Ecto neural progenitor cell (in vitro differentiated cells): ENCODE data around the gene DMPK.

ENCODE experiments used
- DNase-seq: peaks from one replicate; pipeline ENCODE4 v3.0.0-alpha.2; 2018; ENCODE audit warnings: low spot score

Gene DMPK, protein sequence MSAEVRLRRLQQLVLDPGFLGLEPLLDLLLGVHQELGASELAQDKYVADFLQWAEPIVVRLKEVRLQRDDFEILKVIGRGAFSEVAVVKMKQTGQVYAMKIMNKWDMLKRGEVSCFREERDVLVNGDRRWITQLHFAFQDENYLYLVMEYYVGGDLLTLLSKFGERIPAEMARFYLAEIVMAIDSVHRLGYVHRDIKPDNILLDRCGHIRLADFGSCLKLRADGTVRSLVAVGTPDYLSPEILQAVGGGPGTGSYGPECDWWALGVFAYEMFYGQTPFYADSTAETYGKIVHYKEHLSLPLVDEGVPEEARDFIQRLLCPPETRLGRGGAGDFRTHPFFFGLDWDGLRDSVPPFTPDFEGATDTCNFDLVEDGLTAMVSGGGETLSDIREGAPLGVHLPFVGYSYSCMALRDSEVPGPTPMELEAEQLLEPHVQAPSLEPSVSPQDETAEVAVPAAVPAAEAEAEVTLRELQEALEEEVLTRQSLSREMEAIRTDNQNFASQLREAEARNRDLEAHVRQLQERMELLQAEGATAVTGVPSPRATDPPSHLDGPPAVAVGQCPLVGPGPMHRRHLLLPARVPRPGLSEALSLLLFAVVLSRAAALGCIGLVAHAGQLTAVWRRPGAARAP

DNA sequence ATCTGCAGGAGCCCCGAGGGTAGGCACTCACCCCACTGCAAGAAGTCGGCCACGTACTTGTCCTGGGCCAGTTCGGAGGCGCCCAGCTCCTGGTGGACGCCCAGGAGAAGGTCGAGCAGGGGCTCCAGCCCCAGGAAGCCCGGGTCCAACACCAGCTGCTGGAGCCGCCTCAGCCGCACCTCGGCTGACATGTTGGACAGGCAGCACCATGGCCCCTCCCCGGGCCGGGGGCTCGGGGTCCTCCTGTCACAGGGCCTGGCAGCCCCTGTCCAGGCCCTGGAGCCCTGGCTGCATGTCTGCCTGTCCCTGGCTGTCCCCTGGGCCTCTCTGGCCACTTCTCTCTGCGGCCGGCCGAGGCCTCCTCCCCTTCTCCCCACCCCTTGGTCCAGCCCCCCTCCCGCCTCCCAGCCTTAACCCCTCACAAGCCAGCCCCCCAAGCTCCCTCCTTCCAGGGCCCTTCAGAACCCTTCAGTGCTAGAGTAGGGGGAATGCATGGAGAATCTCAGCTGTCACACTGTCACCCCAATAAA, at the start of gene DMPK:
TSS of gene DMPK (minus strand) at position 329 of the 530 bp plus-strand sequence. CDS start at position 191, 138 bp downstream.
- no peak for DNase-seq

DNA sequence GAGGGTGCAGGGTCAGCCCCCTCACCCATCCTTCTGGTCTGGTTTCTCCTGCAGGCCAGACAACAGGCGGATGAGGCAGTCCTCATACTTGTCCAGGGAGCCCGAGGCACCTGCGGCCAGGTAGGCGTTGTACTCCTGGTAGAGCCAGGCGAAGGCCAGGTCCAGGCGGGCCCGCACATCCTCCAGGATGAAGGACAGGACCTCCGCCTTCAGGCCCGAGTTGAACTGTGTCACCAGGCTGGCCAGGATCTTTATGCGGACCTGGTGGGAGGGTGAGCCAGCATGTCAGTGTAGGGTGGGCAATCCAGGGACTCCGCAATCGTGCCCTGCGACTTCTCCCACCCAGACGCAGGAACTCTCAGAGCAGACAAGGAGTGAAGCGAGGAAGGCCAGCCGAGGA, 46.7 kb upstream of the DMPK start:
- DNase-seq: no peak

DNA sequence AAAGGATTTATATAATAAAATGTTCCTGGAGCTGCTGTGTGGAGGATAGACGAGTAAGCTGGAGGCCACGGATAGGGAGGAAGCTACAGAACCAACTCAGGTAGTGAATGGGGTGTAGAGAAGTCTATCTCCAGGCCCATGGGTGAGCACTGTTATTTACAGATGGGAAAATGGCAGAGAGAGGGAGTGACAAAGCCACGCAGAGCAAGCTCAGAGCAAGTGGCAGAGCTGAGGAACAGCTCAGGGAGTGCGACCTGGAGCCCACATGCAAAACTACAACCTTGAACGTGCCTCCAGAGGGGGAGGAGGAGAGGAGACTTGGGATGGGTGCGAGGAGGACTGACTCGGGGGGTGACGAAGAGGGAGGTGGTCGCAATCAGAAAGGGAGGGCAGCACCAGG, 46.2 kb upstream of the DMPK start:
- no peak for DNase-seq

DNA sequence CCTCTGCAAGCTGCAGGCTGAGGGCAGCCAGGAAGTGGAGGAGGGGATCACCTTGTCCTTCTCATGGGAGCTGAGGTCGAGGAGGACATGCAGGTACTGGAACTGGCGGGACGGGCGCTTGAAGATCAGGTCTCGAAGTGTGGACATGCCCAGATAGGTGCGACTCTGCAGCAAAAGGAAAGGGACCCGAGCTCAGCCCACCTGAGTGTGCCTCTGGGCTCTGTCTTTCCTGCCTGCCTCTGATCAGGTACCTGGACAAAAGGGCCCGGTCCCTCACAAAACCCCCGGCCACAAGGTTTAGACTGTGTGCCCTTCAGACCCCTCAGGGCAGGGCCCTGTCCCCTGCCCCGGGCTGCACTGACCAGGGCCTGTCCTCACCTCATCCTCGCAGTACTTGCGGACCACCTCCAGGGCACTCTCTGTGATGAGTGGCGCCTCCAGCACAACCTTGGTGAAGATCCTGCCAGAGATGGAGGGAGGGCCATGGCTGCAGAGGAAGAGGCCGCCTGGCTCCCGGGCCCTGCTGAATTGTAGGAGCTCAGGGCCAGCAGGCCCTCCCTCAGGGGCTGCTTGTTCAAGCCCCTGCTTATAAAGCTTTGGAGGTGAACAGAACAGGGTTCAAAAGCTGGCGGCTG, 45.3 kb upstream of the DMPK start:
- DNase-seq: no peak

DNA sequence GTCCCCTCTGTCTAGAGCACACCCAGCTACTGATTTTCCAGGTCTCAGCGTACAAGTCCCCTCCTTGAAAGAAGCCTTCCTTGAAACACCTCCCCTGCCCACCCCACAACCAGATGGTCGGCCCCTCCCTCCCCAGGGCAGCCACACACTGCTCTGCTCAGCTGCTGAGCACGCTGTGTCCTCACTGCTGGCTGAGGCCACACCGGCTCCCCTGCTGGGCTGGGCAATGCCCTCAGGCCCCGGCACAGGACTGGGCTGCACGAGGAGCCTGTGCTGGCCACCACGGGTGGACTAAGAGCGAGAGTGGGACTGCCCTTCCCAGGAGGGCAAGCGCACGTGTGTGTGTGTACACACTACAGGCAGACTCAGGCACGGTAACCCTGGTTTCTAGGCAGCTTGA, 44.6 kb upstream of the DMPK start:
- DNase-seq: no peak

DNA sequence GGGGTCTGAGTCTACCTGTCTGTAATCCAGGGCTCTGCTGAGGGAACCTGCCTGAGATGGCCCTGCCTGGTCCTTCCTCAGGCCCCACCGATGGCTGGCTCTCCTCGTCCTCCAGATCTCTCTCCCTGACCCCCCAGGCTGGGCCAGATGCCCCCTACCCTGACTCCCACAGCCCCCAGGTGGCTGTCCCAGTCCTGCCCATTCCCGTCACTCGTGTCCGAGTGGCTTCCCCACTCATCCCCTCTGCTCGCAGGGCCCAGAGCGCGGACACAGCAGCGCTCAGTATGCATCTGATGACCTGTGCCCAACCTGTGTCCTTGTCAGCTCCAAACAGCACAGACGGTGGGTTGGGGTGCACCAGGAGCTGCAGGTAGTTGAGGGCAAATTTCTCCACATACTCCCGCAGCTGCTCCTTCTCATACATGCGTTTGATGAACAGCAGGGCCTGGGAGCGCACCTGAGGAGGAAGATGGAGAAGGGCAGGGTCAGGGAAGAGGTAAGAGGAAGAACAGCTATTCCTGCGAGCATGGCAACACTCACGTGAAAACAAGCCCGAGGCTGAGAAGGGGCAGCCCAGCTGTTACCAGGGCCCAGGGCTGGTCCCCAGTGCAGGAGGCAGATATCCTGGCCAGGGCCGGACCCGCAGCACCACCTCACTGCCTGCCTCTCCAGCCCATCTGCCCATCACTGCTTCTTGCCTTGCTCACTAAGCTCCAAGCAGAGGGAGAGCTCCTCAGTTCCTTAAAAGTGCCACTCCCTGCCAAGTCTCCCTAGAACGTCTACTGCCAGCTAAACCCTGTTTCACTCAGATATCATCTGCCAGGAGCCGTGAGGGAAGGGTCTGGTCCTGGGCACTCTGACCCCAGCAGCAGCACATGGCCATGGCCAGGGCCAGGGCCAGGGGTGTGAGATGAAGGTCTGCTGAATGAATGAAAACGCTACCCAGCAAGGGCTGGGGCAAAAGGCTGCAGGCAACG, 43.9 kb upstream of the DMPK start:
- no peak for DNase-seq

DNA sequence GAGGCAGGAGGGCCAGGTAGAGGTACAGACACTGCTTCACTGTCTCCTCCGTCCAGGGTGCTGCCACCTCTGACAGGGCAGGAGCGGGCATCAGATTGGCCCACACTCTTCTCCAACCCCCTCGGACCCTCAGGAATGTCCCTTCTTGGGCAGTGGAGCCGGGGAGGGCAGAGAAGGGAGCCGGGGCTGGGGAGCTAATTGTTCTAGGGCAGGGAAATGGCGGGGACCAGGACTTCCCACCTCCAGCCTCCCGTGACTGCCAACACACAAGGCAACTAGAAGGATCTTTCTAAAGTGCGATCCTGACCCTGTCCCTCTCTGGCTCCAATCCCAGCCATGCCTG, 42.9 kb upstream of the DMPK start:
- no peak for DNase-seq

DNA sequence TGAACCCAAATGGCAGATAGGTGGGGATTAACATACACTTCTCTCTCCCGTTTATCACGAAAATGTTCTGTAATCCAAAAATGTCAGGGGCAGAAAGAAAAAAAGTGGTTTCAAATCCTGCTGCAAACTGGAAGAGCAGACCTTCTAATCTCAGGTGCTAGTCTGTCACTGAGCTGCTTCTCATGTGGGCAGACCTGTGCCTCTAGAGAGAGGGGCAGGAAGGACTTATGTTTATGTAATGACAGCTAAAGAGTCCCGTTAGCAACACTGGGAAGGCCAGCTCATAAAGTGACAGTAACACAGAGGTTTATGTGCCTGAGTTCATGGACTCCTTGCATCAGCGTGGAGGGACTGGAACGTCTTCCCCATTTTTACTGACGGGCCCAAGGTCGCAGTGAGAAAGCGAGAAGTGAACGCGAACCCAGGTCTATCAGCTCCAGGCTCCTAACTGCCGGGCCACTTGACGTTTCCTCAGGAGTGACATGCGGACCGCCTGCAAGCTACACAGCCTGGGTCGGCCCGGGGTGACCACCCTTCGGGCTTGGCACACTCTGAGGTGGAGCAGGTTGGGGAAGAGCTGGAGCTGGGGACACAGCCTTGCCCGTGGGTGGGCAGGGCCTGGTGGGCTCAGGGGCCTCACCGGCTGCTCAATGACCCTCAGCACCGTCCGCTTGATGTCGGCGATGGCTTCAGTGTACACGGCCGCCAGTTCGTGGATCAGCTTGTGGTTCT, 42.4 kb upstream of the DMPK start:
- DNase-seq: no peak

DNA sequence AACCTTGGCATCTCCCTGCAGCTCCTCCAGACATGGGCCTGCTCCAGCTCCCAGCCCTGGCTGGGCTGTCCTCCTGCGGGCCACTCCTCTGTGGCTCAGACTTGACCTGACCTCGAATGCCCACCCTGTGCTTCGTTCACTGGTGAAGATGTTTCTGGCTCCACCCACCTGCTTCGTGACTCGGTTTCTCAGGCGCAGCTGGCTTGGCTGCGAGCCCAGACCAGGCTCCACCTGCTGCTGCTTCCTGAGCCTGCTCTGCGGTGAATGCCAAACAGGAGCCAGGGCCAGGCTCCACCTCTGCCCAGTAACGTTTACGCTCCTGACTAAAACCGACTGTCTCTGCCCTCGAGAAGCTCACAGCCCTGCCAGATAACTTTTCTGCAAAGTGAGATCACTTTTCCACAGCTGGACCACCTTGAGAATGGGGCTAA, 41.8 kb upstream of the DMPK start:
- DNase-seq: no peak

DNA sequence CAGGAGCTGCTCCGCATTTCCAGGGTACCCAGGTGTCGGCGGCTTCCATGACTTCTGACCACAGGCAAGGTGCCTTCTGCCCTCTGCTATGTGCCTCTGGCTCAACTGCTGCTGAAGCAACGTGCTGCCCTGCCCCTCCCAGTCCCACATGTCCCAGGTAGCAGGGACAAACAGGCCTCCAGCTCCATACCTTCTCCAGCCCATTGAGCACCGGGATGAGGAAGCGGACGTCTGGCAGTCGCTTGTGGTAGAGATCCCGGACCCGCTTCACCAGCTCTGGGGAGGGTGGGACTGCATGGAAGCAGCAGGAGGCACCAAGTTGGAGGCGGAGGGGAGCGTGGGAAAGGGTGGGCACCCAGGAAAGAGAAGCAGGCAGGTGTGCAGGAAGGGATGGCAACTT, 40.9 kb upstream of the DMPK start:
- DNase-seq: no peak

DNA sequence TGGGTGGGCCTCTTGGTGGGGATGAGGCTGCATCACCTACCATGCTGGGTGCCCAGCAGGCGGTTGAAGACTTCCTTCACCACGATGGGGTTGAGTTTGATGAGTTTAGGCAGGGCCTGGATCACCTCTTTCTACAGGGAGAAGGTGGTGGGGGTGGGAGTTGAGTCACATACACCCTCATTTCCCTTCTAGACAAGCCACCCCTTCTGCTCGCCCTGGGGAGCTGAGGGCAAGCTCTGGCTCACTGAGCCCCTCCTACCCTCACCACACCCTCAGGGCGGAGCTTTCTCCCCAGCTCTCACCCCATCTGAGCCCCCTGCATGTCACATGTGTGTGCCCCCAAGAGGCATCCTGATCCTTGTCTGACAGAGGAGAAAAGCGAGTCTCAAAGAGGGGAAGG, 40.4 kb upstream of the DMPK start:
- DNase-seq: no peak

DNA sequence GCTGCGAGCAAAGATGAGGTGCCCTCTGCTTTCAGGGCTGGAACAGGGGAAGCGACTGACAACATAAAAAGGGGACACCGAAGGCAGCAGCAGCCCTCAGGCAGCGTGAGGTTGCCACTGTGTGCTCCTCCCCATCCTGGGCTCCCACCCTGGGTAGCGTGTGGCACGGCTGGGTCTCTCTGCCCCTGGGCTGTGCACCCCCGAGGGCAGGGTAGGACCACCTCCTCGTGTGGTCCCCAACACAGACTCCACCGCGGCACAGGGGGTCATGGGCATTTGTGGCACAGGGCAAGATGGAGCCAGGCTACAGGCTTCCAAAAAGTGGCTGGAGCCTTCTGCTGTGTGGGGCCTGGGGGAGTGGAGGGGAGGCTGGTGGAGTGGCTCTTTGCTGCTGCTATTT, 39.3 kb upstream of the DMPK start:
- no peak for DNase-seq

DNA sequence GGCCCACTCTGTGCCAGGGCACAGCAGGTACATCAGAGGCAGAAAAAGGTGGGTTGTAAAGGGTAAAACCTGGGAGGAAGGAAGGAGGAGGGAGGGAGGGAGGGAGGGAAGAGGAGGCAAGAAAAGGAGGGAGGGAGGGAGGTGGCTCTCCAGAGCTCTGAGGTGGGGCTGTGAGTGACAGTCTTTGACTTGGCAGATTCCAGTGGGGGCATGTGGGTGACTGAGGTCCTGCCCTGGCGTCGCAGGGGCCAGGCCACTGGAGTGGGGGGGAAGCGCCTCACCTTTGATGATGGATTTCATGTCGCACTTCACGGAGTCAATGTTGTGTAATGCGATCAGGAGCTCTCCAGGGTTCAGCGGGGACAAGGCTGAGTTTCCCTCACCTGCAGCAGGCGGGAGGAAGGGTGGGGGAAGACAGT, 38.8 kb upstream of the DMPK start:
- no peak for DNase-seq

DNA sequence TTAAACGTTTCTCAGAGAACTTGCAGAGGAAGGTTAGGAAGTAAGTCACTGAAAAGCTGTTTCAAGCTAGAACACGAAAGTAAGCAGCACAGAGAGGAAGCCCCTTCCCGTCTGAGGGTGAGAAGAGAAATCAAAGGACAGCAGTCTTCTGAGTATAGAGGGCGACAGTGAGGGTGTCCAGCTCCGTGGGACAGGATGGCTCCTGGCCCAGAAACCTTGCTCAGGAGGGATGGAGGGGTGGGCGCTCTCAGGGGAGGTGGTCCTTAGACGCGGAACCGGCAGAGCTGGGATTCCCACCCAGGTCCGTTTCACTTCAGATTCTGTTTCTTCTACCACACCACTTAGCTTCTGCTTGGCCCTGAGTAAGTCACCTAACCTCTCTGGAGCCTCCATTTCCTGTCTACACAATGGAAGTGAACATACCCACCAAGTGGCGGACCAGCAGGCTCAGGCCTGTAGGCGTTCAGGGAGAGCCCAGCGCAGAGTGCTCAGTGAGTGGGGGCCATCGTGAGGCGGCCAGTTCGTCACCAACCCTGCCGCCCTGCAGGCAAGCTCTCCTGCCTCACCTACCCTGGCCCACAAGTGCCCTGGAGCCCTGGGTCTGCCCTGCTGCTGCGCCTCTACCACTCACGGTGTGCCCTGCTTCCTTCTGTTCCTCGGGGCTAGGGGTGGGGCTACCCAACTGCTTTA, 38.3 kb upstream of the DMPK start:
- no peak for DNase-seq

DNA sequence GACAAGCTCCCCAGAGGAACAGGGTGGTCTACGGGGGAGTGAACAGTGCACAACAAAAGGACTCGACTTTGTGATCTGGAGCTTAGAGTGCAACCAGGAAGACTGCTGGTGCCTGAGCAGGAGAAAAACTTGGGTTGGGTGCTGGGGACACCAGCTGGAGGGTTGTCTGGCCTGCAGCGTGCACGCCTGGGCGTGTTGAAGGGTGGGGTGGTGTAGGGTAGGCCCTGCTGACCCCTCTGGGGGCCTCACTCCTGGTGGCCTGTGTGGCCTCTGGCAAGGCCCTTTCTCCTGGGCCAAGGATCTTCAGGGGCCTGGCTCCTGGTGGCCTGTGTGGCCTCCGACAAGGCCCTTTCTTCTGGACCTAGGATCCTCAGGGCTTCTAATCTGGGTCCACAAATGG, 37.5 kb upstream of the DMPK start:
- no peak for DNase-seq

DNA sequence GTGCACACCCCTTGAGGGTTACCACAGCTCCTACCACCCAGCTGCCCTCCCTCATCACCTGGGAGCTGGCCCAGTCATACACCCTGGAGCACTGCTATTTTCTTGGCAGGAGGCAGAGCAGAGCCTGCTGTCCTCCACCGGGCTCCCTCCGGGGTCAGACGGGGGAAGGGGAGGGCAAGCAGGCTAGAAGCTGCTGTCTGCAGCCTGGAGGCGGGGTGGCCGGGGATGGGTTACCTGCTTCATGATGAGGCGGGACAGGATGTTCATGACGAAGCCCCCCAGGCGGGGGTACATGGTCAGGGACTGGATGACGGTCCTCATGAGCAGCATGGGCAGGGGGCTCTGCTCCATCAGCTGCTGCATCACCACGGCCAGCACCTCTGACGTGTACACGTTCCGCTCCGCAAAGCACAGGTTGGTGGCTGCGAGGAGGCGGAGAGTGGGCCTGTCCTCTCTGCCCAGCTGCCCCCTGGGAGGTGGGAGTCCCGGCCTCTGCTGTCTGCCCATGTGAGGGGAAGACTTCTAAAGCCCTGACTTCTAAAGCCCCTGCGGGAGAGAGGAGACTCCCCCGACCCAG, 35.5 kb upstream of the DMPK start:
- DNase-seq: peak; percentile 70

DNA sequence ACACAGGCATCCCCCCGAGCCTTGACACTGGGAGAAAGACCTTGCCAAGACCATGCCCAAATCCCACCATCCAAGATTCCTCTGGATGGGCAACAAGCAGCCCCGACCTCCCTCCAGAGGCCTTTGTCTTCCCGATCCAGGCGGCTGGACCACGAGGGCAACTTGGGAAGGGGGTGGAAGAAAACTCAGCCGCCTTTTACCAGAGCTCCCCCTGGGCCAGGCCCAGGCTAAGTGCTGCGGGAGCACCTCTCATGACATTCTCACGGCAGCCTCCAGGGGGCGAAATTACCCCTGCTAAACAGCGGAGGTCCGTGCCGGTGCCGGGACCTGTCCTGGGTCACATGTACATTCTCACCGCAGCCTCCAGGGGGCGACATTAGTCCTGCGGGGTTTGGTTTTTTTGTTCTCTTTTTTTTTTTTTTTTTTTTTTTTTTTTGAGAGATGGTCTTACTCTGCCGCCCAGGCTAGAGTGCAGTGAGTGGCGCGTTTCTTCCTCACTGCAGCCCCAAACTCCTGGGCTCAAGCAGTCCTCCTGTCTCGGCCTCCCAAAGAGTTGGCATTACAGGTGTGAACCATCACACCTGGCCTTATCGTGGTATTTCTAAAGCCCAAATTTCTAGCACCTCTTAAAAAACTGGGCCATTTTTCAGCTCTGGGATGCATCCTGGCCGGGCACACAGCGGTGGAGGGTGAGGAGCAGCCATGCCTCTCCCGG, 34.9 kb upstream of the DMPK start:
- peak; percentile 99 for DNase-seq

DNA sequence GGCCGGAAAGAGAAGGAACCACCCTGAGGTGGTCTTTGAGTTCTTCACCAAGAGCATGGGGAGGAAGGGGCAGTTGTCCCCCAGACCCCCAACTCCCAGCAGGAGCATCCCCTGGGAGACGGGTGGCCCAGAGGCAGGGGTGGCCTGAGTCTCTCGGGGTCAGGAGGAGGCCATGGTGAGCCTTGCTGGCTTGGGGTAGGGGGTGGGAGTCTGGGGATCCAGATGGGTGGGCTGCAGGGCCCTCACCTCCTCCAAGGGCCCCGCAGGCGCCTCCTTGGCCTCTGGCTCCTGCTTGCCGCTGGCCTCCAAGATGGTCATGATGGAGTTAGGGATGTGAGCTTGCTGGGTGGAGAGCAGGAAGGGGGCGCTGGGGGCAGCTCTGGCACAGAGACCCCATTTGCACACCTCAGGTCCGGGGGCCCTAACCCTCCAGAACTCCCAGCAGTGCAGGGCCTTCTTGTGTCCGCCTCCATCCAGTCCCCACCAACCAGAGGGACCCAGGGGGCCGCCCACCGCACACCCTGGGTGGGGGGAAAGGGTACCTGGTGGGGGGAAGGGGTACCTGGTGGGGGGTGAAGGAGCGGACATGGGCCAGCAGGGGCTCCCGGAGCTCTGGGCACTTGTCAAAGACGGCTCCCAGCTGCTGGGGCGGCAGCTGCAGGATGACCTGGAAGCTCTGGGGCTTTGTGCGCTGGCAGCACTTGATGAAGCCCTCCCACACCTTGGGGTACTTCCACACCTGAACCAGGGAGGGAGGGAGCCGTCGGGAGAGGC, 34.1 kb upstream of the DMPK start:
- no peak for DNase-seq
